Caco-2 (cell line): ENCODE results near the gene AGPAT3. TPM values are rescaled to one million over a fixed set of nuclear protein-coding genes. Genes with fewer than 3 reads are reported as not detected.

Source experiments
- BruUV-seq: library from RNA; stranded (reverse); fragments of 400-500 nt; replicated peaks from 2 replicates; lab custom pipeline; 2021; lab: Mats Ljungman, UMichigan
- CTCF ChIA-PET: fragments of 300-600 bp; sonication (Branson Sonifier 250); formaldehyde crosslinking; loops from one replicate; lab custom pipeline; 2022; ENCODE audit warnings: antibody characterized with exemption; lab: Charles Lee
- POLR2A ChIA-PET: fragments of 300-600 bp; sonication (Branson Sonifier 250); formaldehyde crosslinking; loops from one replicate; lab custom pipeline; 2022; ENCODE audit warnings: antibody characterized with exemption; lab: Charles Lee
- DNase-seq, 2 experiments: peaks; one replicate each; pipeline versions ENCODE4 v3.0.0 to v3.0.0-alpha.2; 2020 to 2022
- H3K27me3 ChIP-seq: replicated peaks from 2 replicates; pipeline ENCODE4 v1.6.0; 2011; ENCODE audit warnings: low read length; ENCODE audit not compliant: control insufficient read depth, insufficient read depth
- H3K36me3 ChIP-seq: 2 replicates; pipeline ENCODE4 v1.5.1; 2011; ENCODE audit warnings: low read length; ENCODE audit not compliant: control insufficient read depth, insufficient read depth
- H3K4me1 ChIP-seq: fragments of 250-450 bp; sonication (Bioruptor Pico); 2 replicates; pipeline ENCODE4 v1.5.1; 2020; ENCODE audit warnings: mild to moderate bottlenecking
- H3K4me3 ChIP-seq: 2 replicates; pipeline ENCODE4 v1.5.1; 2011; ENCODE audit warnings: low read depth, mild to moderate bottlenecking, control low read depth, low read length
- H3K9me3 ChIP-seq: fragments of 250-450 bp; sonication (Bioruptor Pico); 2 replicates; pipeline ENCODE4 v1.5.1; 2020; ENCODE audit warnings: mild to moderate bottlenecking, moderate library complexity
- H3K27ac Mint-ChIP-seq: one replicate; pipeline ENCODE4 v1.8.0; 2022; ENCODE audit warnings: mixed read lengths; ENCODE audit not compliant: unreplicated experiment
- H3K27me3 Mint-ChIP-seq: one replicate; pipeline ENCODE4 v1.8.0; 2022; ENCODE audit warnings: mixed read lengths; ENCODE audit not compliant: insufficient read depth, unreplicated experiment
- H3K36me3 Mint-ChIP-seq: one replicate; pipeline ENCODE4 v1.8.0; 2022; ENCODE audit warnings: mild to moderate bottlenecking, mixed read lengths; ENCODE audit not compliant: insufficient read depth, unreplicated experiment
- H3K4me1 Mint-ChIP-seq: one replicate; pipeline ENCODE4 v1.8.0; 2022; ENCODE audit warnings: low read depth, mixed read lengths; ENCODE audit not compliant: unreplicated experiment
- H3K4me3 Mint-ChIP-seq: one replicate; pipeline ENCODE4 v1.8.0; 2022; ENCODE audit warnings: mild to moderate bottlenecking, moderate library complexity, mixed read lengths; ENCODE audit not compliant: unreplicated experiment
- H3K9me3 Mint-ChIP-seq: one replicate; pipeline ENCODE4 v1.8.0; 2022; ENCODE audit warnings: mixed read lengths; ENCODE audit not compliant: unreplicated experiment
- CTCF ChIP-seq, 2 experiments: fragments of 200-600 bp in 1 of 2; IDR thresholded peaks; 1 replicate in 1 of 2; 2 replicates in 1 of 2; pipeline versions ENCODE4 v1.5.1 to v1.8.0; 2011 to 2022; ENCODE audit warnings: antibody characterized with exemption in 1 of 2, control low read depth in 1 of 2, inconsistent platforms in 1 of 2, low read depth in 1 of 2, low read length in 1 of 2, mild to moderate bottlenecking in 1 of 2, moderate library complexity in 1 of 2; ENCODE audit not compliant: insufficient read depth in 1 of 2, severe bottlenecking in 1 of 2, unreplicated experiment in 1 of 2
- intact Hi-C: fragments of 100-400 bp; cut with micrococcal nuclease; formaldehyde crosslinking; loops from one replicate; pipeline ENCODE4 v1.10.0; 2022; ENCODE audit not compliant: unreplicated experiment
- total RNA-seq: library from RNA; stranded (reverse); gene quantifications from 2 replicates; pipeline ENCODE4 v1.2.3, GENCODE V29; 2022

The AGPAT3 gene
- total RNA-seq, 1 experiment from 2014 or later = 61.8 TPM

- no peaks in the 10 kb centered on the region for H3K4me1 Mint-ChIP-seq
- DNase-seq = no peak
- H3K9me3 ChIP-seq = no peaks in the 10 kb centered on the region
- peaks cover 23% of the 10 kb centered on the region for H3K36me3 Mint-ChIP-seq
- no peak overlapping the region for H3K4me3 Mint-ChIP-seq
- peaks cover 1% of the 10 kb centered on the region; the same call in 1 of the 2 replicates for H3K36me3 ChIP-seq
- TF ChIP-seq CTCF (IDR thresholded peaks at IDR 0.05; ENCODE audit: insufficient read depth in 1 of 2, low read depth in 1 of 2, low read length in 1 of 2, severe bottlenecking in 1 of 2, unreplicated experiment in 1 of 2) = no peak
- no peaks in the 10 kb centered on the region for H3K27me3 ChIP-seq
- no TSS peak for BruUV-seq
- POLR2A ChIA-PET = no interaction called here
- H3K27me3 Mint-ChIP-seq = no peaks in the 10 kb centered on the region
- no peak overlapping the region for H3K4me3 ChIP-seq
- H3K9me3 Mint-ChIP-seq = no peaks in the 10 kb centered on the region
- CTCF ChIA-PET = no interaction called here
- intact Hi-C loops = no loop called here
- H3K27ac Mint-ChIP-seq = no peak overlapping the region
- H3K4me1 ChIP-seq = no peaks in the 10 kb centered on the region
Observed at GRCh38 chr21:43985690-43986251, 120.7 kb downstream of the AGPAT3 start.

GRCh38 chr21:43986544-43987451 is 121.8 kb downstream of the AGPAT3 start:
- Histone ChIP-seq H3K4me1 (no peaks in the 10 kb centered on the region), H3K4me3 (no peak overlapping the region), H3K27me3 (no peaks in the 10 kb centered on the region), H3K9me3 (no peaks in the 10 kb centered on the region), H3K36me3 (peaks cover 1% of the 10 kb centered on the region; the same call in 1 of the 2 replicates)
- TF ChIP-seq CTCF (IDR thresholded peaks at IDR 0.05; ENCODE audit: insufficient read depth in 1 of 2, low read depth in 1 of 2, low read length in 1 of 2, severe bottlenecking in 1 of 2, unreplicated experiment in 1 of 2) = no peak
- no TSS peak for BruUV-seq
- H3K4me3 Mint-ChIP-seq = no peak overlapping the region
- no peak overlapping the region for H3K27ac Mint-ChIP-seq
- H3K9me3 Mint-ChIP-seq = no peaks in the 10 kb centered on the region
- ChIA-PET POLR2A (no interaction called here), CTCF (interaction anchor here (0.6 kb wide), 2 partner anchors 199 to 1152 kb away, joined by 3 to 4 read pairs; no protein-coding TSS in a partner anchor)
- H3K36me3 Mint-ChIP-seq = peaks cover 22% of the 10 kb centered on the region
- DNase-seq = no peak
- H3K27me3 Mint-ChIP-seq = no peaks in the 10 kb centered on the region
- no peaks in the 10 kb centered on the region for H3K4me1 Mint-ChIP-seq
- intact Hi-C loops = no loop called here

GRCh38 chr21:43987509-43987908 is 122.5 kb downstream of the AGPAT3 start:
- intact Hi-C loops = no loop called here
- peaks cover 17% of the 10 kb centered on the region for H3K36me3 Mint-ChIP-seq
- H3K4me3 Mint-ChIP-seq = no peak overlapping the region
- H3K27me3 ChIP-seq = no peaks in the 10 kb centered on the region
- no peaks in the 10 kb centered on the region for H3K27me3 Mint-ChIP-seq
- H3K9me3 Mint-ChIP-seq = no peaks in the 10 kb centered on the region
- ChIA-PET CTCF (no interaction called here), POLR2A (no interaction called here)
- no peaks in the 10 kb centered on the region for H3K36me3 ChIP-seq
- H3K27ac Mint-ChIP-seq = no peak overlapping the region
- BruUV-seq = no TSS peak
- no peaks in the 10 kb centered on the region for H3K9me3 ChIP-seq
- no peak for DNase-seq
- H3K4me3 ChIP-seq = no peak overlapping the region
- H3K4me1 Mint-ChIP-seq = no peaks in the 10 kb centered on the region
- TF ChIP-seq CTCF (IDR thresholded peaks at IDR 0.05; ENCODE audit: insufficient read depth in 1 of 2, low read depth in 1 of 2, low read length in 1 of 2, severe bottlenecking in 1 of 2, unreplicated experiment in 1 of 2) = no peak
- H3K4me1 ChIP-seq = no peaks in the 10 kb centered on the region
